BE2C (cell line): Measurements from ENCODE around the gene PPIF.

Experiments used
- DNase-seq: peaks from one replicate; pipeline ENCODE4 v3.0.0-alpha.2; 2020
- H3K27me3 ChIP-seq: fragments of 250-450 bp; sonication (Bioruptor Pico); 2 replicates; pipeline ENCODE4 v1.5.1; 2020; ENCODE audit warnings: mild to moderate bottlenecking
- H3K36me3 ChIP-seq: fragments of 250-450 bp; sonication (Bioruptor Pico); 2 replicates; pipeline ENCODE4 v1.5.1; 2020; ENCODE audit warnings: mild to moderate bottlenecking
- H3K4me1 ChIP-seq: fragments of 250-450 bp; sonication (Bioruptor Pico); 2 replicates; pipeline ENCODE4 v1.5.1; 2020
- H3K4me3 ChIP-seq: 2 replicates; pipeline ENCODE4 v1.5.1; 2011; ENCODE audit warnings: low read depth, low read length
- H3K9me3 ChIP-seq: fragments of 250-450 bp; sonication (Bioruptor Pico); 2 replicates; pipeline ENCODE4 v1.5.1; 2020
- CTCF ChIP-seq: IDR thresholded peaks from 2 replicates; pipeline ENCODE4 v1.5.1; 2012; ENCODE audit warnings: mild to moderate bottlenecking, low read depth, low read length

The PPIF gene

DNA sequence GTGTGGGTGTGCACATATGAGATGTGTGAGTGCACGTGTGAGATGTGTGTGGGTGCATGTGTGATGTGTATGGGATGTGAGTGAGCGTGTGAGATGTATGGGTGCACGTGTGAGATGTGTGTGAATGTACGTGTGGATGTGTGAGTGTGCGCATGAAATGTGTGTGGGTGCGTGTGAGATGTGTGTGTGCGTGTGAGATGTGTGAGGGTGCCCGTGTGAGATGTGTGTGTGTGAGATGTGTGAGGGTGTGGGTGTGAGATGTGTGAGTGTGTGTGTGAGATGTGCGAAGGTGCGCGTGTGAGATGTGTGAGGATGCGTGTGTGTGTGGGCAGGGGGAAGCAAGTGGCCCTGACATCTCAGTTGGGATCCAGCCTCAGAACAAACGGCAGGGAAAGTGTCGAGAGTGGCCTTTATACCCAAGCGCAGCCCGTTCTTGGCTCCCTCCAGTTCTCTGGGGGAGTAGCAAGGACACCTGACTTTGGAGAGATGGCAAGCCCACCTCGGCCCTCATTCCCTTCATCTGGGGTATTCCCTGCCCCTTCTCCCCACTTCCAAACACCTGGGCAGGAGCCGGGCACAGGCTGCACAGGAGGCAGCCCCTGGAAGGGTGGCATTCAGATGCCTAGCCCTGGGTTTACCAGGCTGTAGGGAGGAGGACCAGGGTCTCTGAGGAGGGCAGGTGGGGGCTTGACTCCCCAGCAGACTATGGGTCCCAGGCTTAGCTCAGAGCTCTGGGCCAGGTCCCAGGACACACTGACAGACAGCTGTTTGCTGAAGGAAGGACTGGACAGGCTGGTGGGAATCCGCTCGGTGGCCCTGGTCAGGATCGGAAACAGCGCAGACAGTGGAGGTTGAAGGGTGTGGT is 31.6 kb downstream of the PPIF start:
- TF ChIP-seq CTCF, result no peak
- no peaks in the 10 kb centered on the region for H3K4me1 ChIP-seq
- no peak for DNase-seq
- no peak overlapping the region for H3K4me3 ChIP-seq
- H3K9me3 ChIP-seq, result no peaks in the 10 kb centered on the region
- no peaks in the 10 kb centered on the region for H3K27me3 ChIP-seq
- H3K36me3 ChIP-seq, result no peaks in the 10 kb centered on the region

DNA sequence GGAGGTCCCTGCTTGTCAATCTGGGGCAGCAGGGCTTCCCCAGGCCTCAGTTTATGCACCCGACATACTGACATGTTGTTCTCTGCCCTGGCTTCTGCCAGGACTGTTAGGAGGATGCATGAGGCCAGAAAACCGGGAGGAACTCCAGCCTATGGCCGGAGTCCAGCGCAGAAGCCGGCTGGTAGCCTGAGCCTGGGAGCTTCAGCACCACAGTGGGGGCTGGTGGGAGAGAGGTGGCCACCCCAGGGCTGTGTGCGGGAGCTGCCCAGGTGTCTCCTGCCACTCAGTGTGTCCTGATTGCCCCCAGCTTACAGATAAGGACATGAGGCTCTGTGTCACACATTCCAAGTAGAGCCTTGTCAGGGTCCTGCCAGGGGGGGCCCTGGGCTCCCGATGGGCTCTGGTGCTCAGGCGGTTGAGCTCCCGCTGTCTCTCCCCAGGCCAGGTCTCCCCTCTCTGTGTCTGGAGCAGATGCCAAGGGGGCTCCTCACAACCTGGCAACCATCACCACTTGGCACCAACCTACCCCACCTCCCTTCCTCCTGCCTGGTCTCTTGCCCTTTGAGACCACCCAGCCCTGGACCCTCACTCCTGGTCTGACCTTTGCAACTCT is 32.3 kb downstream of the PPIF start:
- Histone ChIP-seq H3K27me3 (no peaks in the 10 kb centered on the region), H3K4me3 (no peak overlapping the region), H3K36me3 (no peaks in the 10 kb centered on the region), H3K4me1 (no peaks in the 10 kb centered on the region), H3K9me3 (no peaks in the 10 kb centered on the region)
- TF ChIP-seq CTCF, result no peak
- no peak for DNase-seq

DNA sequence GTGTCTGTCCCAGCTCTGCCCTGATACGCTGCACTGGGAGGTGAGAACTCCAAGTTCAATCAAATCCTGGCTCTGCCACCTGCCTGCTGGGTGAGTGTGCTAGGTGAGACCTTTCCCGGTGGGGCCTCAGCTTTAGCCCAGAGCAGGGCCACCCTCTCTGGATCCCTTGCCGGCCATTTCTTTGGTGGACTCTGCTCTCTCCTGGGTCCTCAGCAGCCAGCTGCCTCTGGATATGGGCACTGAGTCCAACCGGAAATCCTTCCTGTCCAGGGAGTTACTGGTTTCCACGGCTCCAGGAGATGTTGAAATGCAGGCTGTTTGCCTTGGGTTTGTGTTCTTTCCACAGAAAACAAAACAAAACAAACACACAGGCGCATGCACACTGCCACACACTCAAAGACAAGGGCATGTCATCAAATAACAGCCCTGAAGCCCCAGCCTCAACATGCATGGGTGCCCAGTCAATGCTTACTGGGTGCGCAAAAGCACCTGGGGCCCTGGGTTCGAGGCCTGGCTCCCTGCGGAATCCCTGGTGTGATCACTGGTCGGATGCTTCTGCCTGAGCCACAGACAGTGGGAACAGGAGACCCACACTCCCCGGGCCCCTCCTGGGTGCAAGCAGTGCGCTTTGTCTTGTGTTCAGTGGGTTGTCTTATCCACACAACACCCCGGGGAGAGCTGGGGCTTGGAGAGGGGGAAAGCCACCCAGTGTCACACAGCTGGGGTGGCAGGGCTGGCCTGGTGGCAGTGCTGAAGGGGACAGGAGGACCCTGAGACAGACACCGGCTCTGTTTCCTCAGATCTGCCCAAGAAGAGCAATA is 33.1 kb downstream of the PPIF start:
- no peaks in the 10 kb centered on the region for H3K9me3 ChIP-seq
- no peak for DNase-seq
- no peaks in the 10 kb centered on the region for H3K36me3 ChIP-seq
- H3K4me1 ChIP-seq, result no peaks in the 10 kb centered on the region
- H3K4me3 ChIP-seq, result no peak overlapping the region
- H3K27me3 ChIP-seq, result no peaks in the 10 kb centered on the region
- TF ChIP-seq CTCF, result no peak

DNA sequence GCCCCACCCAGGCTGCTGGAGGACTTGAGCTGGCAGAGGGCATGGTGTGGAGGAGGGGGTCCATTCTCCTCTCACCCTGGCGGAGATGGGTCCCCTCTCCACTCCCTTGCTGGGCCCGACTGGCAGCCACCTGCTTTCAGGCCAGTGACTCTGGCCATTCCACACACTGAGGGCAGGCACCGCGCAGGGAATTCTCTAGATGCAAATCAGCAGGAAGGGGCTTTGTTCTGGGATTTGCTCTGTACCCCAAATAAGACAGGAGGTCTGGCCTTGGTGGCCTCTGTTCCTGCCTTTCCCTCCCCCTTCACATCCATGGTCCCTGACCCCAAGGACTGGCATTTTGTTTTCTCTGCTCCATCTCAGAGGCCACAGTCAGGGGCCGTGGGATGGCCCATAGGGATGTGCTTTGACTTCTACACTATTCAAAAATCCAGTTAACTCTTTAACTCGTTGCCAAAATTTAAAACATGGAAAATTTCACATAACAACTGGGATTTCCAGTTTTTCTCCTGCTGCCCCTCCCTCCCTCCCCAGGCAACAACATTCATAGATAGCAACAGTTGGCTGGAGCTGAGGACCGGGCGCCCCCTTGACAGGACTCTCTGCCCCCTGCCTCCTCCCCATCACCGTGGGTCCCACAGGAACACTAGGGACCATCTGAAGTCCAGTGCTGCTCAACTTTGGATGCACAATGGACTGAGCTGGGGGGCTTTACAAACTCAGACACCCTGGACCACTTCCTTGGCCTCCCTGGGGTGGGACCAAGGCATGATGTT is 33.9 kb downstream of the PPIF start:
- H3K9me3 ChIP-seq, result no peaks in the 10 kb centered on the region
- no peak for TF ChIP-seq CTCF
- no peak overlapping the region for H3K4me3 ChIP-seq
- no peaks in the 10 kb centered on the region for H3K4me1 ChIP-seq
- H3K27me3 ChIP-seq, result no peaks in the 10 kb centered on the region
- H3K36me3 ChIP-seq, result no peaks in the 10 kb centered on the region
- no peak for DNase-seq

DNA sequence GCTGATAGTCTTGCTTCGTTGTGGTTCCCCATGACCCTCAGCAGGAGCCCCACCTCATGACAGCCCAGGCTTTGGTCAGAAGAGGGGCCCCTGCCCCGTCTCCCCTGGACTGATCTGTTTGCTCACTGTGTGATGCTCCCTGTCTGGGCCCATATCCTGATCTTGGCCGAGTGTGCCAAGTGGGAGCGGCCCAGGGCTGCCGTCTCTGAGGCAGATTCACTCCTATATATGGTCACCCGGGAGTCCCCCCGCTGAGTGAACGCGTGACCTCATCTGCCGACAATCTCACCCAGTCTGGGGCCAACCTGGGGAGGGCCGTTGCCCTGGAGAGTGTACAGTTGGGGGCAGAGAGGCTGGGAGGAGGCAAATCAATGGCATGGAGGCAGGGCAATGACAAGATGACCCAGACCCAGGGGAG is 34.5 kb downstream of the PPIF start:
- DNase-seq, result no peak
- no peak for TF ChIP-seq CTCF
- Histone ChIP-seq H3K27me3 (no peaks in the 10 kb centered on the region), H3K9me3 (no peaks in the 10 kb centered on the region), H3K4me3 (no peak overlapping the region), H3K4me1 (no peaks in the 10 kb centered on the region), H3K36me3 (no peaks in the 10 kb centered on the region)
